ENCODE data around the gene VWA5B2. TPM values are rescaled to one million over a fixed set of nuclear protein-coding genes. Genes with fewer than 3 reads are reported as not detected.

The VWA5B2 gene
- total and polyA plus RNA-seq, 2 of the 13 experiments (the other 11 are each of a cell fraction or from before 2014, with no cell fraction given): 0.03 to 0.04 TPM

- TF ChIP-seq HMGXB3 (CRISPR knock-in tag; IDR thresholded peaks at IDR 0.05; ENCODE audit: borderline replicate concordance): peak; percentile 64; the same call in 1 of the 2 replicates
- TF ChIP-seq ZNF143 (CRISPR knock-in tag; IDR thresholded peaks at IDR 0.05): no peak; the same call in 1 of the 2 replicates
- peak; percentile 75; the same call in 1 of the 2 replicates for TF ChIP-seq KLF12 (CRISPR knock-in tag; IDR thresholded peaks at IDR 0.05; ENCODE audit: borderline replicate concordance)
- no peak for TF ChIP-seq ZNF567 (CRISPR knock-in tag; IDR thresholded peaks at IDR 0.05; ENCODE audit: borderline replicate concordance)
- TF ChIP-seq MTF2 (CRISPR knock-in tag; IDR thresholded peaks at IDR 0.05; ENCODE audit: borderline replicate concordance): no peak
- TF ChIP-seq ZNF136 (CRISPR knock-in tag; IDR thresholded peaks at IDR 0.05; ENCODE audit: low read depth): no peak
- TF ChIP-seq NR2F2 (IDR thresholded peaks at IDR 0.05; ENCODE audit: borderline replicate concordance, low read depth): no peak
- TF ChIP-seq ZNF747 (CRISPR knock-in tag; IDR thresholded peaks at IDR 0.05; ENCODE audit: borderline replicate concordance): no peak; the same call in 1 of the 2 replicates
- no peak for TF ChIP-seq TERF1 (CRISPR knock-in tag; IDR thresholded peaks at IDR 0.05)
- no peak for TF ChIP-seq TEF (CRISPR knock-in tag; IDR thresholded peaks at IDR 0.05)
- no peak for TF ChIP-seq PCBP1 (IDR thresholded peaks at IDR 0.05; ENCODE audit: borderline replicate concordance, low read depth, low read length)
- TF ChIP-seq ZNF564 (CRISPR knock-in tag; IDR thresholded peaks at IDR 0.05): no peak
- no peak for TF ChIP-seq ZBTB20 (CRISPR knock-in tag; IDR thresholded peaks at IDR 0.05; ENCODE audit: borderline replicate concordance, low read depth)
- TF ChIP-seq KDM6A (CRISPR knock-in tag; IDR thresholded peaks at IDR 0.05; ENCODE audit: low read depth): no peak
- TF ChIP-seq SALL2 (CRISPR knock-in tag; IDR thresholded peaks at IDR 0.05): no peak
- no peak for TF ChIP-seq ATF7 (IDR thresholded peaks at IDR 0.05)
- TF ChIP-seq ATF7 (CRISPR knock-in tag; IDR thresholded peaks at IDR 0.05): no peak
- no peak for TF ChIP-seq ZNF577 (CRISPR knock-in tag; IDR thresholded peaks at IDR 0.05; ENCODE audit: borderline replicate concordance, low read depth)
- no peak for TF ChIP-seq ESRRA (CRISPR knock-in tag; IDR thresholded peaks at IDR 0.05; ENCODE audit: low read depth)
- TF ChIP-seq CENPX (CRISPR knock-in tag; IDR thresholded peaks at IDR 0.05): no peak
- no peak for TF ChIP-seq ZFP82 (CRISPR knock-in tag; IDR thresholded peaks at IDR 0.05; ENCODE audit: borderline replicate concordance)
- TF ChIP-seq NR2C2 (CRISPR knock-in tag; IDR thresholded peaks at IDR 0.05; ENCODE audit: borderline replicate concordance): peak; percentile 19; the same call in 1 of the 2 replicates
- no peak for TF ChIP-seq ZFP41 (CRISPR knock-in tag; IDR thresholded peaks at IDR 0.05; ENCODE audit: borderline replicate concordance)
- no peak for TF ChIP-seq ZNF598 (CRISPR knock-in tag; IDR thresholded peaks at IDR 0.05; ENCODE audit: borderline replicate concordance)
- TF ChIP-seq RXRA (CRISPR knock-in tag; IDR thresholded peaks at IDR 0.05): no peak
Observed at GRCh38 chr3:184249412-184250166, 20.2 kb downstream of the VWA5B2 start, which contains the start of gene EEF1AKMT4 (continued).

All from HepG2 (cell line).